ENCODE results near the gene TMEM181.
"Not testable (repeated sequence)": the region's sequence is repeated elsewhere in the genome, so short reads cannot be mapped to it uniquely, and the experiment has no call there.

TMEM181 gene

GRCh38 chr6:158559895-158560835 is at the start of gene TMEM181:
TMEM181 (plus strand) TSS chr6:158560091; CDS start chr6:158560225, 134 bp downstream.
- DNase-seq: peak; percentile 88

GRCh38 chr6:158512809-158513208 is 47.1 kb upstream of the TMEM181 start:
- DNase-seq: no peak

GRCh38 chr6:158514176-158514575 is 45.7 kb upstream of the TMEM181 start:
- DNase-seq: no peak

GRCh38 chr6:158514991-158515390 is 44.9 kb upstream of the TMEM181 start:
- DNase-seq: no peak

- DNase-seq: no peak
These were observed 43.8 kb upstream of the TMEM181 start for GRCh38 chr6:158516098-158516497.

- DNase-seq: no peak
These were observed 42.9 kb upstream of the TMEM181 start for GRCh38 chr6:158517038-158517437.

GRCh38 chr6:158517581-158517980 is 42.3 kb upstream of the TMEM181 start:
- no peak for DNase-seq

GRCh38 chr6:158518191-158519127 is 41.4 kb upstream of the TMEM181 start:
- peak; percentile 38 for DNase-seq

GRCh38 chr6:158519300-158519699 is 40.6 kb upstream of the TMEM181 start:
- DNase-seq: no peak

- no peak for DNase-seq
These were observed 40.1 kb upstream of the TMEM181 start for GRCh38 chr6:158519761-158520160.

- DNase-seq: not testable (repeated sequence)
These were observed 38.9 kb upstream of the TMEM181 start for GRCh38 chr6:158520975-158521374.

- DNase-seq: no peak
These were observed 38.1 kb upstream of the TMEM181 start for GRCh38 chr6:158521759-158522158.

- DNase-seq: no peak
These were observed 37.3 kb upstream of the TMEM181 start for GRCh38 chr6:158522616-158523015.

GRCh38 chr6:158524311-158524710 is 35.6 kb upstream of the TMEM181 start:
- DNase-seq: no peak

GRCh38 chr6:158527858-158528257 is 32.0 kb upstream of the TMEM181 start:
- not testable (repeated sequence) for DNase-seq

- no peak for DNase-seq
These were observed 31.1 kb upstream of the TMEM181 start for GRCh38 chr6:158528826-158529225.

GRCh38 chr6:158529629-158530028 is 30.3 kb upstream of the TMEM181 start:
- DNase-seq: no peak

GRCh38 chr6:158531566-158531965 is 28.3 kb upstream of the TMEM181 start:
- no peak for DNase-seq

- no peak for DNase-seq
These were observed 27.9 kb upstream of the TMEM181 start for GRCh38 chr6:158531970-158532369.

- DNase-seq: peak; percentile 69
These were observed 23.6 kb upstream of the TMEM181 start for GRCh38 chr6:158536084-158536890.

- DNase-seq: peak; percentile 6
These were observed 22.7 kb upstream of the TMEM181 start for GRCh38 chr6:158536891-158537798.
